Prostate gland (tissue), 2 donors: ENCODE measurements around the gene C1QTNF4. TPM values are rescaled to one million over a fixed set of nuclear protein-coding genes. Genes with fewer than 3 reads are reported as not detected.
"Not testable (repeated sequence)": the region's sequence is repeated elsewhere in the genome, so short reads cannot be mapped to it uniquely, and the experiment has no call there.

Experiments
- DNase-seq: peaks from one replicate; pipeline ENCODE4 v3.0.0-alpha.2; 2019; ENCODE audit warnings: low spot score
- H3K27ac ChIP-seq, 2 donors: fragments of 200-600 bp; sonication (generic); 2 replicates each; pipeline ENCODE4 v1.5.1; 2017 to 2019
- H3K27me3 ChIP-seq: fragments of 200-600 bp; sonication (generic); replicated peaks from 2 replicates; pipeline ENCODE4 v1.5.1; 2019; ENCODE audit not compliant: insufficient read depth
- H3K36me3 ChIP-seq, 2 donors: fragments of 200-600 bp; sonication (generic); 1 replicate in 1 of 2; 2 replicates in 1 of 2; pipeline versions ENCODE4 v1.5.1 to v1.8.1; 2017 to 2019
- H3K4me1 ChIP-seq: fragments of 200-600 bp; sonication (generic); replicated peaks from 2 replicates; pipeline ENCODE4 v1.5.1; 2019
- H3K4me3 ChIP-seq, 2 donors: fragments of 200-600 bp; sonication (generic); 2 replicates each; pipeline ENCODE4 v1.5.1; 2017 to 2019
- H3K9me3 ChIP-seq: fragments of 200-600 bp; sonication (generic); 2 replicates; pipeline ENCODE4 v1.5.1; 2017
- CTCF ChIP-seq, 4 experiments: fragments of 200-600 bp in 2 of 4; fragments of 450-650 bp in 2 of 4; sonication (generic) in 2 of 4; IDR thresholded peaks; 1 replicate in 3 of 4; 2 replicates in 1 of 4; pipeline ENCODE4 v1.5.1; 2016 to 2019; ENCODE audit warnings: antibody characterized with exemption in 4 of 4, mild to moderate bottlenecking in 2 of 4, moderate library complexity in 2 of 4
- POLR2A ChIP-seq: fragments of 450-650 bp; IDR thresholded peaks from one replicate; pipeline ENCODE4 v1.6.1; 2016; ENCODE audit warnings: antibody characterized with exemption, mild to moderate bottlenecking
- POLR2AphosphoS5 ChIP-seq: sonication (generic); formaldehyde crosslinking; IDR thresholded peaks from one replicate; pipeline ENCODE4 v1.6.1; 2017; ENCODE audit warnings: antibody characterized with exemption
- WGBS: methylation state at CpG from one replicate; pipeline ENCODE4 v1.1.5; 2018; 5-methylcytosine and 5-hydroxymethylcytosine counted together
- intact Hi-C: fragments of 100-400 bp; cut with DNase I; formaldehyde crosslinking; loops from one replicate; pipeline ENCODE4 v1.14.2; 2022
- total RNA-seq, 2 donors: library from RNA; depleted of rRNA; stranded (reverse); fragments of >200 nt; gene quantifications; one replicate each; pipeline ENCODE4 v1.1.0, GENCODE V29; 2016

C1QTNF4 gene
- total RNA-seq: 10 to 100 TPM in 1 of 2 donors, 1 to 10 TPM in 1; 2.1 to 13.0 TPM

GRCh38 chr11:47593934-47594855, at the start of gene C1QTNF4:
C1QTNF4 (minus strand) TSS chr11:47594411; CDS start chr11:47590810, 3,601 bp downstream.
- no peak for TF ChIP-seq POLR2AphosphoS5
- TF ChIP-seq POLR2A: no peak
- TF ChIP-seq CTCF (IDR thresholded peaks at IDR 0.05): no peak
- Histone ChIP-seq H3K4me3 (peak within 1 kb of the TSS; percentile 13 to 24), H3K4me1 (no peaks in the 10 kb centered on the region), H3K27me3 (peaks cover 3% of the 10 kb centered on the region), H3K27ac (no peak within 1 kb of the TSS), H3K36me3 (no peaks in the 10 kb centered on the region), H3K9me3 (no peaks in the 10 kb centered on the region)
- DNase-seq: no peak
- 3% methylated on average over 48 of the region's 48 CpGs for WGBS
- intact Hi-C loops: no loop called here

GRCh38 chr11:47642099-47642855, 48.1 kb upstream of the C1QTNF4 start, which contains the start of gene MTCH2:
MTCH2 (minus strand) TSS chr11:47642559; CDS start chr11:47642465, 94 bp downstream.
- no peaks in the 10 kb centered on the region for H3K36me3 ChIP-seq
- peak within 1 kb of the TSS; percentile 87 to 91 for H3K27ac ChIP-seq
- no peaks in the 10 kb centered on the region for H3K9me3 ChIP-seq
- H3K27me3 ChIP-seq: no peaks in the 10 kb centered on the region
- intact Hi-C loops: loop anchor here (2.0 kb wide), 2 partner anchors 73 to 207 kb away; partner anchors contain the start of genes AGBL2 and NUP160
- peak; percentile 94 for DNase-seq
- 1% methylated on average over 59 of the region's 78 CpGs for WGBS
- TF ChIP-seq POLR2AphosphoS5 (peak; percentile 96), CTCF (IDR thresholded peaks at IDR 0.05) (peak; percentile 50 to 77 (median 54)), POLR2A (peak; percentile 68)
- H3K4me3 ChIP-seq: peak within 1 kb of the TSS; percentile 62 to 66
- peaks cover 10% of the 10 kb centered on the region for H3K4me1 ChIP-seq

GRCh38 chr11:47641600-47642098, 47.4 kb upstream of the C1QTNF4 start:
- no peak for DNase-seq
- Histone ChIP-seq H3K4me1 (peaks cover 10% of the 10 kb centered on the region), H3K36me3 (no peaks in the 10 kb centered on the region), H3K27ac (peak overlapping the region; percentile 87 to 91), H3K4me3 (peak overlapping the region; percentile 62 to 66), H3K27me3 (no peaks in the 10 kb centered on the region), H3K9me3 (no peaks in the 10 kb centered on the region)
- intact Hi-C loops: loop anchor here (2.0 kb wide), 2 partner anchors 73 to 207 kb away; partner anchors contain the start of genes AGBL2 and NUP160
- TF ChIP-seq POLR2A: no peak
- no peak for TF ChIP-seq CTCF (IDR thresholded peaks at IDR 0.05)
- no peak for TF ChIP-seq POLR2AphosphoS5
- WGBS: 8% methylated on average over 13 of the region's 14 CpGs

- DNase-seq, H3K4me3 ChIP-seq, H3K36me3 ChIP-seq, H3K27ac ChIP-seq, H3K9me3 ChIP-seq, intact Hi-C loops, H3K27me3 ChIP-seq: not testable (repeated sequence)
- H3K4me1 ChIP-seq: peaks cover 10% of the 10 kb centered on the region
- WGBS: 58% methylated on average over 6 of the region's 6 CpGs
These were observed 46.3 kb upstream of the C1QTNF4 start for GRCh38 chr11:47640506-47640905.

- H3K27me3 ChIP-seq, H3K27ac ChIP-seq: not testable (repeated sequence)
These were observed 42.1 kb upstream of the C1QTNF4 start for GRCh38 chr11:47636331-47636730.

More at GRCh38 chr11:47636331-47636730, 42.1 kb upstream of the C1QTNF4 start:
- WGBS: 97% methylated on average over 11 of the region's 11 CpGs
- H3K9me3 ChIP-seq, H3K4me1 ChIP-seq, intact Hi-C loops, H3K36me3 ChIP-seq, DNase-seq, H3K4me3 ChIP-seq: not testable (repeated sequence)
